ENCODE measurements around the gene TMPRSS6.

Gene TMPRSS6

GRCh38 chr22:37109242-37109917, at the start of gene TMPRSS6:
TSS of gene TMPRSS6 (minus strand) at chr22:37109713. CDS start at chr22:37103417, 6,296 bp downstream.
- no peak for DNase-seq
- in situ Hi-C loops (cut with HindIII; ENCODE audit: low pct_ligation_motif_present, low pct_unique_long_range_greater_than_20kb, low sequenced_read_pairs): no loop called here

DNA sequence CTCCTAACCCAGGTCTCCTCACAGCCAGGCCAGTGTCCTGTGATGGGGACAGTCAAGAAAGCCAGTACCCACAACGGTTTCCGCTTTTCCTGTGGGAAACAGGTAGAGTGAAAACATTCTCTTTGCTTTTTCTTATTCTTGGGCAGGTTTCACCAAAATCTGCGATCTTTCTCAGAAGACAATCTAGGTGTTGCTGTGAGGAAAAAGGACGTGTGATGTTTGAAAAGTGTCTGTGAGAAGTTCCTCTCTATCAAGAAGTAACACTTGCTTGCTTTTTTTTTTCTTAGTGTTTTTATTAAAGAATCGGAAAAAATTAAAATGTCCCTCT, 49.4 kb upstream of the TMPRSS6 start:
- in situ Hi-C loops (cut with HindIII; ENCODE audit: low pct_ligation_motif_present, low pct_unique_long_range_greater_than_20kb, low sequenced_read_pairs): no loop called here
- no peak for DNase-seq

GRCh38 chr22:37157516-37158285, 48.2 kb upstream of the TMPRSS6 start:
- no peak for DNase-seq
- in situ Hi-C loops (cut with HindIII; ENCODE audit: low pct_ligation_motif_present, low pct_unique_long_range_greater_than_20kb, low sequenced_read_pairs): no loop called here

- in situ Hi-C loops (cut with HindIII; ENCODE audit: low pct_ligation_motif_present, low pct_unique_long_range_greater_than_20kb, low sequenced_read_pairs): no loop called here
- DNase-seq: no peak
Measured at GRCh38 chr22:37156686-37157435, 47.3 kb upstream of the TMPRSS6 start.

DNA sequence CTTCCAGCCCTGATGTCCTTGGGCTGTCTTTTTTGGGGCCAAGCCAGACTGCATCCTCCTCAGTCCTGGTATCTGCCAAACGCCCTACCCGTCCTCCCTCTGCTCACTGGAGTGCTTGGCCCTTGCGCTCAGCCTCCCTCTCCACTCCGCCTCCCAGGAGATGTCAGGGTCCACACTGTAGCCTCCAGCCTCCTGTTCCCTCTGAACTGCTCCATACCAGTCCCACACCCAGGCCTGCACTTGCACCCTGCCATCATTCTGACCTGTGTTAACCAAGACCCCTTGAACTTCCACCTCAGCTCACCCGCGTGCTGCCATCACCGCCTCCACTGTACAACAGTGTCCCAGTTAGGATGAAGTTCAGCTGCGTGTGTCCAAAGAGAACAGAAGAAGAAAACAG, 46.5 kb upstream of the TMPRSS6 start:
- in situ Hi-C loops (cut with HindIII; ENCODE audit: low pct_ligation_motif_present, low pct_unique_long_range_greater_than_20kb, low sequenced_read_pairs): no loop called here

GRCh38 chr22:37154925-37155712, 45.6 kb upstream of the TMPRSS6 start:
- no peak for DNase-seq
- in situ Hi-C loops (cut with HindIII; ENCODE audit: low pct_ligation_motif_present, low pct_unique_long_range_greater_than_20kb, low sequenced_read_pairs): no loop called here

More for the DNA sequence above, 46.5 kb upstream of the TMPRSS6 start:
- DNase-seq: no peak

GRCh38 chr22:37153901-37154300, 44.4 kb upstream of the TMPRSS6 start:
- in situ Hi-C loops (cut with HindIII; ENCODE audit: low pct_ligation_motif_present, low pct_unique_long_range_greater_than_20kb, low sequenced_read_pairs): no loop called here
- DNase-seq: no peak

- no peak for DNase-seq
Measured at GRCh38 chr22:37151401-37151800, 41.9 kb upstream of the TMPRSS6 start.

GRCh38 chr22:37150701-37151100, 41.2 kb upstream of the TMPRSS6 start:
- no peak for DNase-seq
- in situ Hi-C loops (cut with HindIII; ENCODE audit: low pct_ligation_motif_present, low pct_unique_long_range_greater_than_20kb, low sequenced_read_pairs): no loop called here

More at GRCh38 chr22:37151401-37151800, 41.9 kb upstream of the TMPRSS6 start:
- in situ Hi-C loops (cut with HindIII; ENCODE audit: low pct_ligation_motif_present, low pct_unique_long_range_greater_than_20kb, low sequenced_read_pairs): no loop called here

- no peak for DNase-seq
- in situ Hi-C loops (cut with HindIII; ENCODE audit: low pct_ligation_motif_present, low pct_unique_long_range_greater_than_20kb, low sequenced_read_pairs): no loop called here
Measured at GRCh38 chr22:37148742-37149665, 39.5 kb upstream of the TMPRSS6 start.

- no peak for DNase-seq
- in situ Hi-C loops (cut with HindIII; ENCODE audit: low pct_ligation_motif_present, low pct_unique_long_range_greater_than_20kb, low sequenced_read_pairs): no loop called here
Measured at GRCh38 chr22:37148031-37148651, 38.6 kb upstream of the TMPRSS6 start.

GRCh38 chr22:37147186-37147990, 37.9 kb upstream of the TMPRSS6 start:
- in situ Hi-C loops (cut with HindIII; ENCODE audit: low pct_ligation_motif_present, low pct_unique_long_range_greater_than_20kb, low sequenced_read_pairs): no loop called here

DNA sequence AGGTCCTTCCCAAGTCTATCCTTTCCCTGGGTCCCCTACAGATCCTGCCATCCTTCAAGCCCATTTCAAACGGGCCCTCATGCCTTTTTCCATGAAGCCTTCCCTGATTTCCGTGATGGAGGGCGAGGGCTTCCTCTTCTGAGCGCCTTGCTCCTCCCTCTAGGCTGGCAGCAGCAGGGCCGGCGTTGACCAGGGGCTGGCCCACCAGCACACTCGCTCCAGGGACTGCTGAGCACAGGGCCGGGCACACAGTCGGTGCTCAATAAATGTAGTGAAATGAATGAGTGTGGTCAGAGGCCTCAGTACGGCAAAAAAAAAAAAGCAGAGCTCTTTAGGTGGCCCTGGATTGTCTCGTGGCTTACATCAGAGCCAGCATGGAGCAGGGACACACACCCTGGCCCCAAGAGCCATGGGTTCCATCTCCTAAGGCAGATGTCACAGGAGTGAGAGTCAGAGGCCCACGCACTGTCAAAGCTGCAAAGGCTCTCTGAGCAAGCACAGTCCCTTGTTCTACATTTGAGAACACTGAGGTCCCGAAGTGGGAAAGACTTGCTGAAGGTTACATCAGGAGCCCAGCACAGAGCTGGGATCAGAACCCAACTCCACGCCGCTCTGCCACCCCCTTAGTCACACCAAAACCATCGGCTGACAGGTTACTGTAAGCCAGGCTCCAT, 37.1 kb upstream of the TMPRSS6 start:
- in situ Hi-C loops (cut with HindIII; ENCODE audit: low pct_ligation_motif_present, low pct_unique_long_range_greater_than_20kb, low sequenced_read_pairs): no loop called here
- DNase-seq: no peak

More at GRCh38 chr22:37147186-37147990, 37.9 kb upstream of the TMPRSS6 start:
- DNase-seq: no peak

DNA sequence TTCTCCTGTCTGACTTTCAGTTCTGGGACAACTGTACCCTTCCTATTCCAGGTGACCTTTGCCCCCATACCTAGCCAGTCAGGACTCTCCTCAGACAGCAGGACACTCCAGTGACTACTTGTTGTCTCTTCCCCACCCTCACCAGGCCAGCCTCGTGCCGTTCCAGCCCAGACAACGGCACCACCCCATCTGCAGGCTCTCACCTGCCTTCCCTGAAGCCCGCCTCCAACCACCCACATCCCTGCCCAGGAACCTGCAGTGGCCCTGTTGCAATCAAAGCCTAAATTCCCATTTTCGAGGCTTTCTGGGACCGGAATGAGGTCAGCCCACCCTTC, 36.5 kb upstream of the TMPRSS6 start:
- no peak for DNase-seq
- in situ Hi-C loops (cut with HindIII; ENCODE audit: low pct_ligation_motif_present, low pct_unique_long_range_greater_than_20kb, low sequenced_read_pairs): no loop called here

DNA sequence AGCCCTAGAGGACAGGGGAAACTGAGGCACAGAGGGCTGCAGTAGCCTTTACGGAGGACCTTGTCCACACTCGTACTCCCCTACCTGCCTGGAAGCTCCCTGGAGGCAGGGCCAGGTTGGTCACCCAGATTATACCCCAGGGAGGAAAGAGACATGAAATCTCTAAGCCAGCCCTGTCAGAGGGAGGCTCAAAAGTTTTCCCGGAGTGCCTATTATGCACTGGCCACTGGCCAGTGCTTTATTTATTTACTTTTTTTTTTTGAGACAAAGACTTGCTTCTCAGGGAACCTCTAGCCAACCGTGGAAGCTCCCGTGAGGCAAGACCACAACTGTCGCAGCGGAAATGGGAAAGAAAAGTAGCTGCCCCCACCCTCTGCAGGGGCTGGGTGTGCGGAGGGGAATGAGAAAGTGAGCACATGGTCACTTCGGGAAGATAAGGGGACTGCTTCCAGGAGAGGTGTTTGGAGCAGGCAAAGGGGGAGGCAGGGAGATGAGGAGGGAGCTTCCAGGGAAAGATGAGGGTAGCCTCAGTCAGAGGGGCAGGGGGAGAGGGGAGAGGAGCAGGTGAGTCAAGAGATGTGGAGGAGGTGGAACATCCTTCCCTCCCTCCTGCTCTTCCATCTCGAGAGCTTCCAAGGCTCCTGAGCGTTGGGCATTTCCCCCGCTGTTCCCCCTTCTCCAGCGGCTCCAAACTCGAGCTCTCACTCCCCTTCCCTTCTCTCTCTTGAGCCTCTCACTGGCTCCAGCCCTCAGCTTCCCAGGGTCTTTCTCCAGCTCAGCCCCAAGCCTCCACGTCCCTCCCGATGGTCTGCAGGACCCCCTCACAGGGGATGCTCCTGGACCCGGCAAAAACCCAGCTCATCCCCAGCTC, 35.9 kb upstream of the TMPRSS6 start:
- no peak for DNase-seq
- in situ Hi-C loops (cut with HindIII; ENCODE audit: low pct_ligation_motif_present, low pct_unique_long_range_greater_than_20kb, low sequenced_read_pairs): no loop called here

Data from ACHN (cell line).